ENCODE data around the gene PPP1R12A.
"Not testable (repeated sequence)": the region's sequence is repeated elsewhere in the genome, so short reads cannot be mapped to it uniquely, and the experiment has no call there.

The PPP1R12A gene

DNA sequence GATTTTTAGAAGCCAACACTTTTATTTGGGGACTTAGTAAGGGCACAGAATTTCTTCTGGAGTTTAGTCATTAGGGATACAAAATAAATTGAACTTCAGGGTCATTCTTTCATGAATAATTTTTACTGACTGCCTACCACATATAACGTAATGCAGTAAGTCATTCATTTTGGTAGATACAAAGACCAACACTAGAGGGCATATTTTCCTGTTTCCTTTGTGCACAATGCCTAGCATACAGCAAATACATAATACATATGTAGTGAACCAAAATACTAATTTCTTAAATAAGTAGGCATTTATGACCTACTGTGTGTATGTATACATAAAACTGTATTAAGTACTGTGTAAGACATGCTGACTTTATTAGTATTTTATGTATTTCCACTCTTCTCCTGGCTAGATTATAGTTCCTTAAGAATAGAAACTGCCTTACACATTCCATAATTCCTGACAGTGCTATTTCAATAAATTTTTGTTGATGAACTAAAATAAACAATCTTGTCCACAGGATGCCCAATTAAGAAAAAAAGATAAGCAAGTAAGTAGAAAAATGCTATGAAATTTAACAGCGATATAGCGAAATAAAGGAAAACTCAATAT lies 47.9 kb downstream of the PPP1R12A start:
- DNase-seq, result no peak

DNA sequence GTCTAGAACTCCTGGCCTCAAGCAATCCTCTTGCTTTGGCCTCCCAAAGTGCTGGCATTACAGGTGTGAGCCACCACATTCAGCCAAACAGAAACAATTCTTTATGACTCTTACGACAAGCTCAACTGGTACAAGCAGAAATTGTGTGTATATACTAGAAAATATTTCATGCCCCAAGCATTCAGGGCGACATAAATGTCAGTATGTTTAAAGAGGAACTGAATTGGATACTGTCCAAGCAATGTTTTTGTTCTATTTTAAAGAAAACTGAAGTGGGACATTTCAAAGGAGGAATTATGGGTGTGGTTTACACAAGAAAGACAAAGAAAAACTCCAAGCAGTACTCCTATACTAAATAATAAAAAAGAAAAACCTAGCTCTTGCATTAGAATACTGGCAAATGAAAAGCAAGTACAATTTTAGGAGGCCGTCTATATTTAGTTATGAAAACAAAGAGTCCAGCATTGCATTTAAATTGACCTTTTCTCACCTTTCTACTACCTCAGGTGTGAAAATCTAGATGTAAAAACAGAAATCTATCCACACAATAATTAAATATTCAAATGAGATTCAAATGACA lies 48.9 kb downstream of the PPP1R12A start:
- DNase-seq, result no peak

DNA sequence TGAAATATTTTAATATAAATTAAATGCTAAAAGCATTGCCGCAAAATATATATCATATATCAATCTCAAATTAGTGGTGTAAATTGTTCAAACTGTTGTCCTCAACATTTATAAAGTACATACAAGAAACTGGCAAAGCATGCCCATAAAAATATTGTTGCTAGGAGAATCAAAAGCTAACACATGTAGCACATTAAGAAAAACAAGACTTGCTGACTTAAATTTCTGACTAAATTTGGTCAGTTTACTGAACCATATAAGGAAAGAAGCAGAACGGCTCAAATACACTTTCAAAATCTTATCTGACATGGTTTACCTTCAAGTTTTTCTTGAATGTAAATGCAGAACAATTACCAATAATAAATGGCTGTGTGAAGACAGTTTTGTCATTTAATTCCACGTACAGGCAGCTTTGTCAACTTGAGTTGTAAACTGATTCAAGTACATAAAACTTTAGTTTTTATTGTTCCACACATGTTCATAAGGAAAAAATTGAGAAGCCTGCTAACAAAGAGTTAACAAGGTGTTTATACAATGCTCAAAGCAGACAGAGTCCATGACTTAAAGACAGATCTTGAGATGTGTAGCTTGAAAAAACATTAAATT lies 50.4 kb downstream of the PPP1R12A start:
- no peak for DNase-seq

DNA sequence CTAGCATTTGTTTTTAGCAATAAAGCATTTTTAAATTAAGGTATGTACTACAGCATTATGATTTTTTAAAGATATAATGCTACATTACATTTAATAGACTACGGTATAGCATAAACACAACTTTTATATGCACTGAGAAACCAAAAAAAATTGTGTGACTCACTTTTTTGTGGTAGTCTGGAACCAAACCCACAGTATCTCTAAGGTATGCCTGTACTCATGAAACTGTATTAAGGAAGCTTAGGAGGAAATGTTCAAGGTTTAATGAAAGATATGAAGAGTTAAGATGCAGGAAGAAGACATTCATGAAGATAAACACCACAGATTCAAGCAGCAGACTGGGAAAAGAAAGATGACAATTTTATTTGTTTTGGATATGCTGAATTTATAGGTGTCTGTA lies 51.7 kb downstream of the PPP1R12A start:
- DNase-seq, result no peak

DNA sequence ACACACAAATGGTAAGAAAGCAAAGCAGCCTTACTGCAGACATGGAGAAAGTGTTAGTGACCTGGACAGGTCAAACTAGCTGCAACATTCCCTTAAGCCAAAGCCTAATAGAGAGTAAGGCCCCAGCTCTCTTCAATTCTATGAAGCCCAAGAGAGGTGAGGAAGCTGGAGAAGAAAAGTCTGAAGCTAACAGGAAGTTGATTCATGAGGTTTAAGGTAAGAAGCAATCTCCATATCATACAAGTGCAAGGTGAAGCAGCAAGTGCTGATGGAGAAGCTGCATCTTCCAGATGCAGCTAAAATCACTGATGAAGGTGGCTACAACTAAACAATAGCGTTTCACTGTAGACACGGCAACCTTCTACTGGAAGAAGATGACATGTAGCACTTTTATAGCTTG lies 53.5 kb downstream of the PPP1R12A start:
- DNase-seq, result no peak

DNA sequence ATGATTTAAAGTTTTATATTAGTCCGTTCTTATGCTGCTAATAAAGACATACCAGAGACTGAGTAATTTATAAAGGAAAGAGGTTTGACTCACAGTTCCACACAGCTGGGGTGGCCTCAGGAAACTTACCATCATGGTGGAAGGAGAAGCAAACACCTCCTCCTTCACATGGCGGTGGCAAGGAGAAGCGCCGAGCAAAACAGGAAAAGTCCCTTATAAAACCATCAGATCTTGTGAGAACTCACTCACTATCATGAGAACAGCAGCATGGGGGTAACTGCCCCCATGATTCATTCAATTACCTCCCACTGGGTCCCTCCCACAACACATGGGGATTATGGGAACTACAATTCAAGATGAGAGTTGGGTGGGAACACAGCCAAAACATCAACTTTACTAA lies 56.4 kb downstream of the PPP1R12A start:
- DNase-seq, result not testable (repeated sequence)

DNA sequence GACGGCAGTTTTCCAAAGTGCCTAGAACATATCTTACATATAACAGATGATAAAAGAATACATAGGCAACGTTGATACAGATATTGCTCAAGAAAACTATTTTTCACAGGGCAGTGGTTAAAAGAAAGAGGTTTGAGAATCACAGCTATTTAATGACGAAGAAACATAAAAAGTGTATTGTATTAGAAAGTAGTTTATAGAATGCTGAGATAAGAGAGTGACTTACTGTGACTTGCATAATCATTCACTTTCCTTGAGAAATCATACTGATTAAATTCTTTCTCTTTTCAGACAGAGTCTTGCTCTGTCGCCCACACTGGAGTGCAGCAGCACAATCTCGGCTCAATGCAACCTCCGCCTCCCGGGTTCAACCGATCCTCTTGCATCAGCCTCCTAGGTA lies 57.7 kb downstream of the PPP1R12A start:
- DNase-seq, result no peak

DNA sequence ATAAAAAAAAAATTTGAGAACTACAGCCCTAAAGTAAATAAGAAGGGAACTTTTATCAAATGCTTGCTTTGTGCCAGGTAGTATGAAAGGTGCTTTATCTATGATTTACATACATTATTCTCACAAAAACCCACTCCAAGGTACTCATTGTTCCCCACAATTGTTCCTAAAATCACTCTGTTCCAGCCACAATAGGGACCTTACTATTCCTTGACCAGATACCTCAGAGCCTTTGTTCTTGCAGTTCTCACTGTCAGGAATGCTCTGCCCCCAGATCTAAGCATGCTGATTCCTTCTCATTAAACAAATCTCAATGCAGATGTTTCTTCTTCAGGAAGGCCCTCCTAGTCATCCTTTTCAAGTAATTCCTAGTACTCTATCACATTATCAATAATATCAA lies 60.2 kb downstream of the PPP1R12A start:
- DNase-seq, result no peak

DNA sequence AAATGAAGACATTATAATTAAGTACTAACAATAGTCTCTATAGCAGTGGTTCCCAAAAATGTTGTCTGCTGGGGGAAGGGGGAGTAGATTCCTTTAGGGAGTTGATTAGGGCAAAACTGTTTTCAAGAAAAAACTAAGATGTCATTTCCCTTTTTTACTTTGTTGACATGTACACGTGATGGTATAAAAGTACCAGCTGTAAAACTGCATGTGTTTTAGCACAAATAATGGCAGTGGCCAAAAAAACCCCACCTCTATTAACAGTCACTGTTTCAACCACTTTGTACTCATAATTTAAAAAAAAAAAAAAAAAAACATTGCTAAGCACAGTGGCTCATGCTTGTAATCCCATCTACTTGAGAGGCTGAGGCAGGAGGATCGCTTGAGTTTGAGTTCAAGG lies 61.7 kb downstream of the PPP1R12A start:
- DNase-seq, result no peak

DNA sequence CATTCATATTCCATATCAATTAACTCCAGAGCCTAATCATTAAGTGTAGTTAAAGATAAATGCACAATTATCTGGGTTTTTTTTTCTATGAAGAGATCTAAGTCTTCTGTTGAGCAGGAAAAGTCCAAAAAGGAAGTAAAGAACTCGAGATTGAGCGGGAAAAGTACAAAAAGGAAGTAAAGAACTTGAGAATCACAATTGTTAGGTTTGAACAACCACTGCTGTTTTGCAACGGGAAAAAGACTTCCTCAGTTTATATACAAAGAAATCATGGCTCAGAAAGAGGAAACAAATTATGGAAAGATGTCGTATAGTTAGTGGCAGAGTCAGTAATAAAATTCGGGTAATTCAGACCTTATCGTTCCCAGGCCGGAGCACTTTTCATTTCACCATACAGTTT lies 63.3 kb downstream of the PPP1R12A start:
- no peak for DNase-seq

DNA sequence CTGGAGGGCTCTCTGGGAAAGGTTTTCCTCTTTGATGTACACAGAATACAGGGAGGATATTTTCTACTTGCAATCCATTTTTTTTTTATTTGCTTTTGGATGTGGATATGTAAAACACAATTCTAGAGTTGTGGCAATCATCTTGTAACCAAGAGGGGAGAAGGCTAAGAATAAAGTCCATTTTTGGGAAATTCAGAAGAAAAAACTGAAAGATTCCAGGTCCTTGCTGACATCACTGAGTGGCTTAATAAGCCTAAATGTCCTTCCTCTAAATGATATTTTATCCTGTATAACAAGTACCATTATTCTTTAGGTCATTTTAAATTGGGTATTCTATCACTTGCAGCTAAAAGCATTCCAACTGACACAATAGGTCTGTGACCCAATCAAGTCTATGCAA lies 64.0 kb downstream of the PPP1R12A start:
- no peak for DNase-seq

DNA sequence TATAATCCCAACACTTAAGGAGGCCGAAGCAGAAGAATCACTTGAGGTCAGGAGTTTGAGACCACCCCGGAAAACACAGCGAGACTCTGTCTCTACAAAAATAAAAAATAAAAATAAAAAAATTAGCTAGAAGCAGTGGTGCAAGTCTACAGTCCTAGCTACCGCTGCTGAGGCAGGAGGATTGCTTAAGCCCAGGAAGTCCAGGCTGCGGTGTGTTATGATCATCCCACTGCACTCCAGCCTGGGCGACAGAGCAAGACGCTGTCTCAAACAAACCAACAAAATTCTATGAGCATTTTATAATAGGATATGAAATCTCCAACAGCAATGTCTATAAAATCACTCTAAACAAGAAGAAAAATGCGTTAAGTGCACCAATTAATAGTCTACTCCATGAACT lies 75.3 kb downstream of the PPP1R12A start:
- no peak for DNase-seq

DNA sequence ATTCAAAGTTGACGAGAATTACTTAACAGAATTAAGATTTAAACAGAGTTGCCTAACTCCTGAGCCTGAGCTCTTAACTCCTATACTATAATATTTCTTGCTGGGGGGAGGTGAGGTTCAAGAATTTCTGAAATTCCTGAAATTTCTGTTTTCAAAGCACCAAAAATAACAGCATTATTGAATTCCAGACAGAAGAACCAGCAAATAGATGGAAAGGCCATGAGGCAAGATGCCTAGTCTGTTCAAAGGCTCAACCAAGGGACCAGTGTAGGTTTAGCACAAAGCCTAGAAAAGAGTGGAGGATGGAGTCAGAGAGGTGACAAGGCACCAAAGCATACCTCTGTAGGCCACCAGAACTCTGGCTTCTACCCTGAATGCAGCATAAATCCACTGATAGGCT lies 76.4 kb downstream of the PPP1R12A start:
- DNase-seq, result no peak

DNA sequence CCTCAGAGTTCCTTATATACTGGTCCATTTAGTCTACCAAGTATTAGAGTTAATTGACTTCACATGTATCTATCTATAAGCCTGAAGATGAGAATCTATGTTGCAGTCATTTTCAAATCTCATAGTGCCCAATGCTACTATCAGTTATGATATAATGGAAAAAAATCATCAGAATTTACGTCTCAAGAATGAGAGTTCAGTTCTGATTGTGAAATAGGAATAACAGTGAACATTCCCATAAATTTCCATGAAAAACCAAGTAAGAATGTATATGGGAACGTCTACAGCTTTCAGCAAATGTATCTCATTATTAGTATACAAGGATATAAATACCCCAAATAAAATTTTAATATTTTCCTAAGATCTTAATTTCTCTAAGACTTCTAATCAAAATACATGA lies 77.2 kb downstream of the PPP1R12A start:
- no peak for DNase-seq

DNA sequence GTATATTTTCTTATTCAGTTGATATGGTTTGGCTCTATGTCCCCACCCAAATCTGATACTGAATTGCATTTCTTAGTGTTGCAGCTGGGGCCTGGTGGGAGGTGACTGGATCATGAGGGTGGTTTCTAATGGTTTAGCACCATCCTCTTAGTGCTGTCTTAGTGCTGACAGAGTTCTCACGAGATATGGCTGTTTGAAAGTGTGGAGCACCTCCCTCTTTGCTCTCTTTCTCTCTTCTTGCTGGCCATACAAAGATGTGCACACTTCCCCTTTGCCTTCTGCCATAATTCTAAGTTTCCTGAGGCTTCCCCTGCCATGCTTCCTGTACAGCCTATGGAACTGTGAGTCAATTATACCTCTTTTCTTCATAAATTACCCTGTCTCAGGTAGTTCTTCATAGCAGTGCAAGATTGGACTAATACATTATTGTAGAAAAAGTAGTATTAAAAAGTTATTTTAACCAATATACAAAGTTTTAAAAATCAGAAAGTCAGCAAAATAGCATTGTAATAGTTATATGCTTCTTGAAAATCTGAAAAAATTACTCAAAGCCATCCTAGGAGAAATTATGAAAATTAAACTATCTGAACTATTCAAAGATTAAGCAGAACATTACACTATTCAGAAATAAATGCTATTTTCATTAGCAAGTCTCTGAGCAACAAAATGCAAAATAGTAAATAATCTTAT lies 84.1 kb downstream of the PPP1R12A start:
- DNase-seq, result no peak

DNA sequence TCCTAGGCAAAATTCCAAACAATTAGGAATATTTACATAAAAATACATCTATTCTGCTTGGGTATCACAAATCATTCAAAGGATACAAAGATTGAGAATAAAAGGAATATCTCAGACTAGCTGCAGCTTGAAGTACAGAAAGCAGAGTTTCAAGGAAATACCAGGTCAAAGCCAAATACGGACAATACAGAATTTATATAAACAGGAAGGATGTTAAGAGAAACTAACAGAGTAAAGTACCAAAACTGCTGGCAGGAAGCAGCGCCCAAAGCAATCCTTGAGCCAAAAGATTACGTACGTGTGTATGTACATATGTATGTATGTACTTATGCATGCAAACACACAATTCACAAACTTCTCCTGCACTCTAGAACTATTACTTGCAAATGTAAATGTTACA lies 86.6 kb downstream of the PPP1R12A start:
- no peak for DNase-seq

DNA sequence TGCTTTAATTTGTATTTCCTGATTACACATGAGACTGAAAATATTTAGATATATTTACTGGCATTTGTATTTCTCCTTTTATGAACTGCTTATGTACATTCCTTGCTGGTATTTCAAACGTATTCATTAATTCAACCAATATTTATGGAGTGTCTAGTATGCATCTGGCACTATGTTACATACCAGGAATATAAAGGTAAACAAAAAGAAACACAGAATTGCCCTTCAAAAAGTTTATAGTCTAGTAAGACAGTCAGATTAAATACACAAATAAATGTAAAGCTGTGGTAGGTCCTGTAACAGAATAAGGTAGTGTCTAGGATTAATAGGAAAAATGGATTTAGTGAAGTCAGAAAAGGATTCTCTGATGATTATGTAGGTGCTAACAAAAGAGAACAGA lies 87.5 kb downstream of the PPP1R12A start:
- no peak for DNase-seq

DNA sequence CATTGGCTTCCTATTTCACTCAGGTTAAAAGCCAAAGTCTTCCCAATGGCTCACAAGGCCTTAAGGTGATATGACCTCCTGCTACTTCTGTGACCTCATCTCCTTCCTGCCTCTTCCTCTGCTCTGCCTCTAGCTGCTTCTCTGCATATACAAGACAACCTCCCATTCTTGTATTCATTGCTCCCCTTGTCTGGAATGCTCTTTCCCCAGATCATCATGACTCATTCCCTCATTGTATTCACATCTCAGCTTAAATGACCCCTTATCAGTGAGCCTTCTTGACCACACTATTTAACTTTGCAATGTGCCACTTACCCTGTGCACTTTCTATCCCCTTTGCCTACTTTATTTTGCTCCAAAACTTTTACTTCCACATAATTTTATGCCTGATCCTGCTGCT lies 90.2 kb downstream of the PPP1R12A start:
- no peak for DNase-seq

DNA sequence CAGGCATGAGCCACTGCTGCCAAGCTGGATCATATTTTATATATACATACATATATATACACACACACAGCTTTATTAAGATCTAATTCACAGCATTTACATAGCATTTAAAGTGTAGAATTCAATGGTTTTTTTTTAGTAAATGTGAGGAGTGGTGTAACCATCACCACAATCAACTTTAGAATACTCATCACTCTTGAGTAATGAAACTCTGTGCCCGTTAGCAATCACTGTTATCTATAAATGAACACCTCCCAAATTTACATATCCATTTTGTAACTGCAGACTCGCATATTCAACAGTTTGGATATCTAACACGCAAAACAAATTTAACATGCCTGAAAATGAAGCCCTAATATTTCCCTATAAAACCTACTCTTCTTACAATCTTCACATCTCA lies 90.9 kb downstream of the PPP1R12A start:
- no peak for DNase-seq

DNA sequence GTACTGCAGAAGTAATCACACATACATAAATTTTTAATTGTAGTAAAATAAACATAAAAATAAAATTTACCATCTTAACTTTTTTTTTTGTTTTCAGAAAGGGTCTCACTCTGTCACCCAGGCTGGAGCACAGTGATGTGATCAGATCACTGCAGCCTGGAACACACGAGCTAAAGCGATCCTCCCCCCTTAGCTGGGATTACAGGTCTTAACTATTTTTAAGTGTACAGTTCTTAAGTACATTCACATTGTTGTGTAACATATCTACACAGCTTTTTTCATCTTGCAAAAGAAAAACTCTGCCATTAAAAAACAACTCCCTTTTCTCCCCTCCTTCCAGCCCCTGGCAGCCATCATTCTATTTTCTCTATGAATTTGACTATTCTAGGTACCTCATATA lies 92.3 kb downstream of the PPP1R12A start:
- DNase-seq, result no peak

DNA sequence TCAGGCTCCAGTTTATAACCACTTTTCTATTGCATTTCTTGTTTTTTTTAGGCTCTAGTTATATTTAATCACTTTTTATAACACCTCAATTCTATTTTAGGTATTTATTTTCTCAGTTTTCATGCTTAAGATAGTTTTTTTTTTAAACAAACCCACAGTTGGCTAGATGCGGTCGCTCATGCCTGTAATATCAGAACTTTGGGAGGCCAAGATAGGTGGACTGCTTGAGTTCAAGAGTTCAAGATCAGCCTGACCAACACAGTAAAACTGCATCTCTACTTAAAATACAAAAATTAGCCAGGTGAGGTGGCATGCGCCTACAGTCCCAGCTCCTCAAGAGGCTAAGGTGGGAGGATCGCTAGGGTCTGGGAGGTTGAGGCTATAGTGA lies 93.0 kb downstream of the PPP1R12A start:
- DNase-seq, result no peak

DNA sequence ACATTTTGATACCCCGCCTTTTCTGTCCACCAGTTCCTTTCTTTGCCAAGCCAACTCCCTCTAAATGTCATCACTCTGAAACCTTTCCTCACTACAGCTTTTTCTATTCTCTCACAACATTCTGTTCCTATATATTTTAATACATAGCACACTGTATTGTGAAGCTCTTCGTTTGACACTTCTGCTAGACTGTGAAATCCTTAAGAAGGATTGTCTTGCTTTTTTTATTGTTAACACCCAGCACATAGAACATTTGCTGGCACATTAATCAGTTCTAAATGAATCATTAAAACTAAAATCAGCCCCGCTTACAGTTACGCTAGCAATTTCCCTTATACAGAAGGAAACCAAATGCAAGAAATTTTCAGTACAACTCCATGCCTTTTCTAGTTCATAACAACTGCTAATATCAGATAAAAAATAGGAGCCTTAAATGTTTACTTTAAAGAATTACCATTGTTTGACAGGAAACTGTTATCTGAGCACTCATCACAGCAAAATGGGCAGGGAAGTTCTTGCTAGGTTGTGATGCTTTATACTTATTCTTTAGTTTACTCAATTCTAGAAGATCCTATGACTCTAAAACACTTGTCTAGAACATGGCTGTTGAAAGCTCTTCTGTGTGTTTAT lies 93.5 kb downstream of the PPP1R12A start:
- DNase-seq, result no peak

DNA sequence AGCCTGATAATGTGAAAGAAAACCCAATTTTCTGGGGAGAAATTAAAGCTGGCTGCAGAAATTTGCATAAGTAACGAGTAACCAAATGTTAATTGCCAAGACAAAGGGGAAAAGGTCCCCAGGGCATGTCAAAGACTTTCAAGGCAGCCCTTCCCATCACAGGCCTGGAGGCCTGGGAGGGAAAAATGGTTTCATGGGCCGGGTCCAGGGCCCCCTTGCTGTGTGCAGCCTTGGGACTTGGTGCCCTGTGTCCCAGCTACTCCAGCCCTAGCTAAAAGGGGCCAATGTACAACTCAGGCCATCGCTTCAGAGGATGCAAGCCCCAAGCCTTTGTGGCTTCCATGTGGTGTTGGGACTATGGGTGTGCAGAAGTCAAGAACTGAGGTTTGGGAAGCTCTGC lies 96.5 kb downstream of the PPP1R12A start:
- no peak for DNase-seq

DNA sequence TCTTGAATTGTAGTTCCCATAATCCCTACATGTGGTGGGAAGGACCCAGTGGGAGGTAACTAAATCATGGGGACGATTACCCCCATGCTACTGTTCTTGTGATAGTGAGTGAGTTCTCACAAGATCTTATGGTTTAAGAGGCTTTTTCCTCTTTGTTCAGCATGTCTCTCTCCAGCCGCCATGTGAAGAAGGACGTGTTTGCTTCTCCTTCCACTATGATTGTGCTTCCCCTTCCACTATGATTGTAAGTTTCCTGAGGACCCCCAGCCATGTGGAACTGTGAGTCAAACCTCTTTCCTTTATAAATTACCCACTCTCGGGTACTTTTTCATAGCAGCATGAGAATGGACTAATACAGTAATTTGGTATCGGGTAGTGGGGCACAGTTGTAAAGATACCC lies 97.3 kb downstream of the PPP1R12A start:
- no peak for DNase-seq
